Measurements from ENCODE around the gene FMN1. TPM values are rescaled to one million over a fixed set of nuclear protein-coding genes. Genes with fewer than 3 reads are reported as not detected.

Gene FMN1
- total and polyA plus RNA-seq, 2 of the 13 experiments (the other 11 are each of a cell fraction or from before 2014, with no cell fraction given) = 0.20 to 0.60 TPM

DNA sequence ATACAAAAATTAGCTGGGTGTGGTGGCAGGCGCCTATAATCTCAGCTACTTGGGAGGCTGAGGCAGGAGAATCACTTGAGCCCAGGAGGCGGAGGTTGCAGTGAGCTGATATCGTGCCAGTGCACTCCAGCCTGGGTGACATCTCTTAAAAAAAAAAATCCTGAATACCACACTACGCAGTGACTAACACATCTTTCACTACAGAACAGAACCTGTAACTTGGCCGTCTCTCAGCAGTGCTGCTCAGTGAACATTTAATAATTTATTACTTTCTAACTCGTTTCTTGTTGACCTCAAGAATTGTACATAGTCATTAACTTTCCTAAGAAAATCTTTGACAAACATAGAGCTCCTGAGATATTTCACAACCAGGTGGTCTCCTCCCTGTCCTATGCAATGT, 472.9 kb downstream of the FMN1 start (continued):
- TF ChIP-seq SATB2 (CRISPR knock-in tag; IDR thresholded peaks at IDR 0.05) (no peak), ZNF562 (CRISPR knock-in tag; IDR thresholded peaks at IDR 0.05; ENCODE audit: borderline replicate concordance) (no peak), NR3C1 (CRISPR knock-in tag; IDR thresholded peaks at IDR 0.05) (no peak), NONO (IDR thresholded peaks at IDR 0.05) (no peak), NONO (CRISPR knock-in tag; conservative IDR thresholded peaks at IDR 0.05) (no peak)
- TF ChIP-seq, protein P1, sequence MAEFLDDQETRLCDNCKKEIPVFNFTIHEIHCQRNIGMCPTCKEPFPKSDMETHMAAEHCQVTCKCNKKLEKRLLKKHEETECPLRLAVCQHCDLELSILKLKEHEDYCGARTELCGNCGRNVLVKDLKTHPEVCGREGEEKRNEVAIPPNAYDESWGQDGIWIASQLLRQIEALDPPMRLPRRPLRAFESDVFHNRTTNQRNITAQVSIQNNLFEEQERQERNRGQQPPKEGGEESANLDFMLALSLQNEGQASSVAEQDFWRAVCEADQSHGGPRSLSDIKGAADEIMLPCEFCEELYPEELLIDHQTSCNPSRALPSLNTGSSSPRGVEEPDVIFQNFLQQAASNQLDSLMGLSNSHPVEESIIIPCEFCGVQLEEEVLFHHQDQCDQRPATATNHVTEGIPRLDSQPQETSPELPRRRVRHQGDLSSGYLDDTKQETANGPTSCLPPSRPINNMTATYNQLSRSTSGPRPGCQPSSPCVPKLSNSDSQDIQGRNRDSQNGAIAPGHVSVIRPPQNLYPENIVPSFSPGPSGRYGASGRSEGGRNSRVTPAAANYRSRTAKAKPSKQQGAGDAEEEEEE (CRISPR knock-in tag; IDR thresholded peaks at IDR 0.05; ENCODE audit: borderline replicate concordance) = no peak

- Histone ChIP-seq H3K4me1 (ENCODE audit: insufficient read depth, low read length) (peaks cover 21% of the 10 kb centered on the region), H3K4me3 (replicated peaks in 1 of 3; ENCODE audit: insufficient read depth in 1 of 3, low read depth in 2 of 3, low read length in 3 of 3) (peak overlapping the region; percentile 33 to 68 (median 33)), H3K4me2 (ENCODE audit: low read depth, low read length) (peak overlapping the region; percentile 66), H3K79me2 (ENCODE audit: insufficient read depth, low read length) (no peaks in the 10 kb centered on the region), H2AFZ (ENCODE audit: low read length) (no peak overlapping the region), H3K27me3 (ENCODE audit: control insufficient read depth in 1 of 2, insufficient read depth in 2 of 2, low read length in 2 of 2) (peaks cover 12 to 60% of the 10 kb centered on the region in 2 experiments), H3K9ac (ENCODE audit: insufficient read depth, low read depth, low read length) (no peak overlapping the region), H4K20me1 (ENCODE audit: insufficient read depth, low read length) (no peaks in the 10 kb centered on the region), H3K36me3 (replicated peaks in 1 of 2; ENCODE audit: control insufficient read depth in 1 of 2, insufficient read depth in 2 of 2, low read length in 2 of 2) (no peaks in the 10 kb centered on the region), H3K9me3 (ENCODE audit: low read length) (no peaks in the 10 kb centered on the region), H3K27ac (ENCODE audit: extremely low read length, insufficient read depth, low read length) (no peak overlapping the region)
- TF ChIP-seq ZKSCAN1 (IDR thresholded peaks at IDR 0.05; ENCODE audit: low read length) = no peak
- no peak for TF ChIP-seq NFKBIZ (CRISPR knock-in tag; IDR thresholded peaks at IDR 0.05)
- no peak for TF ChIP-seq KMT2B (CRISPR knock-in tag; IDR thresholded peaks at IDR 0.05)
- TF ChIP-seq ZNF777 (CRISPR knock-in tag; IDR thresholded peaks at IDR 0.05) = peak; percentile 31; the same call in 1 of the 2 replicates
- 0 out of 2 replicates have a peak, but pooled peaks have one; percentile 52 for TF ChIP-seq ZNF510 (CRISPR knock-in tag; IDR thresholded peaks at IDR 0.05; ENCODE audit: low read depth)
- ATAC-seq (peak; percentile 64), DNase-seq (ENCODE audit: low spot score) (no peak), FAIRE-seq (no peak)
- intact Hi-C loops (cut with micrococcal nuclease; ENCODE audit: unreplicated experiment) (loop anchor here (5.0 kb wide), 1 partner anchor 42 kb away; no protein-coding TSS in a partner anchor), in situ Hi-C loops (cut with HindIII; ENCODE audit: extremely low pct_ligation_motif_present, low pct_unique_long_range_greater_than_20kb) (loop anchor here (5.0 kb wide), 1 partner anchor 47 kb away; no protein-coding TSS in a partner anchor)
- CTCF ChIA-PET (ENCODE audit: low intra/inter-chr PET ratio, low total read pairs) = no interaction called here
- POLR2A ChIA-PET = no interaction called here
- WGBS (ENCODE audit: low lambda C conversion rate) = 30% methylated on average over 30 of the region's 70 CpGs
- BruUV-seq (replicated peaks) = no TSS peak
These were observed 475.4 kb downstream of the FMN1 start for GRCh38 chr15:32718821-32719716.

All from HepG2 (cell line).